ENCODE measurements around the gene HACD2.

- TF ChIP-seq EZH2 (IDR thresholded peaks at IDR 0.05) (no peak), POLR2AphosphoS5 (IDR thresholded peaks at IDR 0.05; ENCODE audit: borderline replicate concordance, low read depth, low read length) (no peak), FOXP2 (optimal IDR thresholded peaks at IDR 0.05; ENCODE audit: control extremely low read depth, extremely low read length, insufficient read depth) (no peak)
Observed at GRCh38 chr3:123453675-123454074, 131.2 kb downstream of the HACD2 start.

Data from SK-N-MC (cell line).